IMR-90 (cell line): ENCODE measurements around the gene MEGF8. TPM values are rescaled to one million over a fixed set of nuclear protein-coding genes. Genes with fewer than 3 reads are reported as not detected.

Experiments
- ATAC-seq: fragments of 200-7000 bp; cut with Tn5 transposase; 2 replicates; pipeline ENCODE4 v1.9.1; 2020; ENCODE audit warnings: low read depth, mild to moderate bottlenecking, moderate library complexity
- BruUV-seq: library from RNA; stranded (reverse); fragments of 400-500 nt; replicated peaks from 2 replicates; lab custom pipeline; 2021; lab: Mats Ljungman, UMichigan
- CTCF ChIA-PET: fragments of 300-600 bp; formaldehyde crosslinking; extraction: SDS; loops from one replicate; lab custom pipeline; 2021; ENCODE audit warnings: antibody characterized with exemption; lab: Yijun Ruan, JAX
- POLR2A ChIA-PET: fragments of 300-600 bp; sonication (Branson Sonifier 250); formaldehyde crosslinking; loops from one replicate; lab custom pipeline; 2022; ENCODE audit warnings: antibody characterized with exemption; ENCODE audit not compliant: unreplicated experiment; lab: Charles Lee
- DNase-seq: peaks from one replicate; pipeline ENCODE4 v3.0.0; 2013
- H2AFZ ChIP-seq: replicated peaks from 2 replicates; pipeline ENCODE3; 2013; ENCODE audit warnings: low read length, mild to moderate bottlenecking; ENCODE audit not compliant: poor library complexity
- H2AK5ac ChIP-seq: 2 replicates; pipeline ENCODE4 v1.6.1; 2013; ENCODE audit warnings: low read depth, low read length, inconsistent platforms
- H2AK9ac ChIP-seq: replicated peaks from 2 replicates; pipeline ENCODE3; 2013; ENCODE audit warnings: mild to moderate bottlenecking, low read depth, low read length, moderate library complexity; ENCODE audit not compliant: poor library complexity
- H2BK120ac ChIP-seq: 2 replicates; pipeline ENCODE4 v1.6.1; 2013; ENCODE audit warnings: low read depth, low read length, inconsistent platforms
- H2BK15ac ChIP-seq: 3 replicates; pipeline ENCODE4 v1.6.1; 2013; ENCODE audit warnings: low read depth, low read length, inconsistent platforms
- H2BK20ac ChIP-seq: 2 replicates; pipeline ENCODE4 v1.6.1; 2013; ENCODE audit warnings: low read depth, mild to moderate bottlenecking, inconsistent platforms, low read length, moderate library complexity
- H2BK5ac ChIP-seq: 2 replicates; pipeline ENCODE4 v1.6.1; 2013; ENCODE audit warnings: mild to moderate bottlenecking, low read depth, low read length, inconsistent platforms; ENCODE audit not compliant: poor library complexity, severe bottlenecking
- H3K14ac ChIP-seq: replicated peaks from 2 replicates; pipeline ENCODE4 v1.6.1; 2013; ENCODE audit warnings: low read depth, low read length, inconsistent platforms
- H3K18ac ChIP-seq: 2 replicates; pipeline ENCODE4 v1.6.1; 2013; ENCODE audit warnings: low read depth, low read length, control low read depth
- H3K23ac ChIP-seq: 2 replicates; pipeline ENCODE4 v1.6.1; 2013; ENCODE audit warnings: low read depth, low read length, inconsistent platforms
- H3K27ac ChIP-seq: 2 replicates; pipeline ENCODE4 v1.5.1; 2013; ENCODE audit warnings: mild to moderate bottlenecking, control low read depth, low read length; ENCODE audit not compliant: insufficient read depth
- H3K27me3 ChIP-seq: 2 replicates; pipeline ENCODE4 v1.6.1; 2013; ENCODE audit warnings: low read length; ENCODE audit not compliant: control insufficient read depth, insufficient read depth
- H3K36me3 ChIP-seq: 2 replicates; pipeline ENCODE4 v1.6.1; 2013; ENCODE audit warnings: low read length, mixed read lengths; ENCODE audit not compliant: control insufficient read depth, insufficient read depth
- H3K4ac ChIP-seq: 2 replicates; pipeline ENCODE4 v1.6.1; 2013; ENCODE audit warnings: low read depth, low read length, inconsistent platforms
- H3K4me1 ChIP-seq: 2 replicates; pipeline ENCODE4 v1.6.1; 2013; ENCODE audit warnings: low read length, mixed read lengths; ENCODE audit not compliant: control insufficient read depth, insufficient read depth
- H3K4me2 ChIP-seq: 2 replicates; pipeline ENCODE4 v1.6.1; 2013; ENCODE audit warnings: low read depth, mild to moderate bottlenecking, control low read depth, low read length, moderate library complexity
- H3K4me3 ChIP-seq: 2 replicates; pipeline ENCODE4 v1.5.1; 2013; ENCODE audit warnings: low read depth, mild to moderate bottlenecking, control low read depth, low read length, moderate library complexity; ENCODE audit not compliant: insufficient read depth
- H3K56ac ChIP-seq: 2 replicates; pipeline ENCODE4 v1.6.1; 2013; ENCODE audit warnings: low read length, inconsistent platforms; ENCODE audit not compliant: insufficient read depth; ENCODE audit errors: extremely low read depth
- H3K79me1 ChIP-seq, 2 experiments: 2 replicates each; pipeline ENCODE4 v1.6.1; 2013; ENCODE audit warnings: low read length in 2 of 2, inconsistent platforms in 1 of 2, low read depth in 1 of 2
- H3K9ac ChIP-seq: 2 replicates; pipeline ENCODE4 v1.6.1; 2013; ENCODE audit warnings: low read depth, low read length, control low read depth
- H3K9me1 ChIP-seq: 2 replicates; pipeline ENCODE4 v1.6.1; 2013; ENCODE audit warnings: low read length, inconsistent platforms; ENCODE audit not compliant: insufficient read depth
- H3K9me3 ChIP-seq: 2 replicates; pipeline ENCODE4 v1.6.1; 2013; ENCODE audit warnings: low read length; ENCODE audit not compliant: control insufficient read depth, insufficient read depth
- H4K20me1 ChIP-seq: 2 replicates; pipeline ENCODE4 v1.6.1; 2013; ENCODE audit warnings: low read length, inconsistent platforms; ENCODE audit not compliant: insufficient read depth
- H4K5ac ChIP-seq: 2 replicates; pipeline ENCODE4 v1.6.1; 2013; ENCODE audit warnings: mild to moderate bottlenecking, low read depth, low read length, control low read depth
- H4K8ac ChIP-seq, 2 experiments: 2 replicates each; pipeline ENCODE4 v1.6.1; 2013; ENCODE audit warnings: low read depth in 2 of 2, low read length in 2 of 2, control low read depth in 1 of 2, inconsistent platforms in 1 of 2
- H4K91ac ChIP-seq: 2 replicates; pipeline ENCODE4 v1.6.1; 2013; ENCODE audit warnings: low read depth, low read length, inconsistent platforms; ENCODE audit not compliant: insufficient read depth
- BHLHE40 ChIP-seq: fragments of 150-350 bp; IDR thresholded peaks from 2 replicates; pipeline ENCODE4 v1.6.1; 2016; ENCODE audit warnings: mild to moderate bottlenecking, low read depth, low read length
- CHD1 ChIP-seq: IDR thresholded peaks from 2 replicates; pipeline ENCODE4 v1.6.1; 2012; ENCODE audit warnings: low read depth, low read length, improper control_type of control experiment
- MAZ ChIP-seq: IDR thresholded peaks from 2 replicates; pipeline ENCODE4 v1.6.1; 2012; ENCODE audit warnings: low read depth, mild to moderate bottlenecking, low read length, improper control_type of control experiment, moderate library complexity, borderline replicate concordance
- POLR2A ChIP-seq: IDR thresholded peaks from 2 replicates; pipeline ENCODE4 v1.6.1; 2012; ENCODE audit warnings: mild to moderate bottlenecking, low read depth, low read length
- WGBS, 2 experiments: methylation state at CpG; one replicate each; pipeline versions ENCODE4 v1.1.5 to v1.1.7; 2013; ENCODE audit warnings: missing lambda C conversion rate in 2 of 2; ENCODE audit not compliant: insufficient read length in 1 of 2; ENCODE audit errors: extremely low coverage in 2 of 2; 5-methylcytosine and 5-hydroxymethylcytosine counted together
- dilution Hi-C: fragments of 300-500 bp; cut with HindIII; formaldehyde crosslinking; loops from one replicate; pipeline ENCODE4 v1.14.3; 2018; ENCODE audit warnings: low sequenced_read_pairs; ENCODE audit not compliant: unreplicated experiment
- in situ Hi-C: fragments of 300-500 bp; cut with MboI; formaldehyde crosslinking; loops from 3 replicates; pipeline ENCODE4 v1.14.3; 2019; ENCODE audit warnings: low sequenced_read_pairs, inconsistent platforms, mixed read lengths
- intact Hi-C: fragments of 100-400 bp; cut with micrococcal nuclease; formaldehyde crosslinking; loops from 2 replicates; pipeline ENCODE4 v1.10.0; 2022
- polyA plus RNA-seq, 3 experiments: library from polyadenylated mRNA; depleted of rRNA; stranded (reverse); fragments of >200 nt; gene quantifications; 2 replicates each; pipeline ENCODE4 v1.2.3, GENCODE V29; 2012; ENCODE audit warnings: low replicate concordance in 1 of 3
- total RNA-seq: library from RNA; depleted of rRNA; stranded (reverse); fragments of >200 nt; gene quantifications from 2 replicates; pipeline ENCODE4 v1.2.3, GENCODE V29; 2012
- TF ChIP-seq, protein P1 (sequence below): fragments of 150-350 bp; IDR thresholded peaks from 2 replicates; pipeline ENCODE4 v1.6.1; 2017; ENCODE audit warnings: mild to moderate bottlenecking, antibody characterized with exemption, low read length, low read depth

Gene MEGF8
- total and polyA plus RNA-seq, 2 of the 4 experiments (the other 2 are of a cell fraction): 2.3 to 12.5 TPM

- peak overlapping the region; percentile 93 for H2BK5ac ChIP-seq
- no peak overlapping the region for H2BK15ac ChIP-seq
- TF ChIP-seq CHD1 (no peak), BHLHE40 (0 out of 2 replicates have a peak, but pooled peaks have one; percentile 33), POLR2A (peak; percentile 65), MAZ (peak; percentile 98)
- TF ChIP-seq, protein P1, sequence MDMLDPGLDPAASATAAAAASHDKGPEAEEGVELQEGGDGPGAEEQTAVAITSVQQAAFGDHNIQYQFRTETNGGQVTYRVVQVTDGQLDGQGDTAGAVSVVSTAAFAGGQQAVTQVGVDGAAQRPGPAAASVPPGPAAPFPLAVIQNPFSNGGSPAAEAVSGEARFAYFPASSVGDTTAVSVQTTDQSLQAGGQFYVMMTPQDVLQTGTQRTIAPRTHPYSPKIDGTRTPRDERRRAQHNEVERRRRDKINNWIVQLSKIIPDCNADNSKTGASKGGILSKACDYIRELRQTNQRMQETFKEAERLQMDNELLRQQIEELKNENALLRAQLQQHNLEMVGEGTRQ: peak; percentile 72; the same call in 1 of the 2 replicates
- peak overlapping the region; percentile 88 for H2AFZ ChIP-seq
- no peak overlapping the region for H2AK5ac ChIP-seq
- H4K8ac ChIP-seq: no peak overlapping the region
- H3K79me1 ChIP-seq: peaks cover 33 to 64% of the 10 kb centered on the region in 2 experiments
- peak overlapping the region; percentile 89 for H3K4me3 ChIP-seq
- no peak overlapping the region for H4K5ac ChIP-seq
- peak; percentile 64 for ATAC-seq
- peaks cover 16% of the 10 kb centered on the region for H3K9me1 ChIP-seq
- peaks cover 45% of the 10 kb centered on the region for H4K20me1 ChIP-seq
- peak overlapping the region; percentile 73 for H3K27ac ChIP-seq
- H2AK9ac ChIP-seq: peak overlapping the region; percentile 94
- no peaks in the 10 kb centered on the region for H3K9me3 ChIP-seq
- H3K27me3 ChIP-seq: no peaks in the 10 kb centered on the region
- peak; percentile 71 for DNase-seq
- intact Hi-C loops (no loop called here), in situ Hi-C loops (no loop called here), dilution Hi-C loops (no loop called here)
- peaks cover 45% of the 10 kb centered on the region for H3K4me1 ChIP-seq
- peak overlapping the region; percentile 41 for H3K9ac ChIP-seq
- no peak overlapping the region for H3K23ac ChIP-seq
- no peak overlapping the region for H3K56ac ChIP-seq
- peaks cover 22% of the 10 kb centered on the region for H3K36me3 ChIP-seq
- POLR2A ChIA-PET: no interaction called here
- H2BK120ac ChIP-seq: no peak overlapping the region
- CTCF ChIA-PET: interaction anchor here (0.7 kb wide), 1 partner anchor 125 kb away, joined by 4 read pairs; no protein-coding TSS in a partner anchor
- no peak overlapping the region for H2BK20ac ChIP-seq
- H3K4ac ChIP-seq: 0 out of 2 replicates have a peak overlapping the region, but pooled peaks have one; percentile 7
- WGBS, 2 experiments: no CpG with 5 or more reads among the region's 76 CpGs
- no peak overlapping the region for H4K91ac ChIP-seq
- H3K4me2 ChIP-seq: no peak overlapping the region
- no peak overlapping the region for H3K18ac ChIP-seq
- BruUV-seq: no TSS peak
- no peak overlapping the region for H3K14ac ChIP-seq
Observed at GRCh38 chr19:42284066-42284501, 41.4 kb upstream of the MEGF8 start.
